ENCODE results near the gene SLC31A1.

The SLC31A1 gene

GRCh38 chr9:113311961-113312360 is 90.6 kb downstream of the SLC31A1 start:
- TF ChIP-seq POLR2AphosphoS5 (IDR thresholded peaks at IDR 0.05; ENCODE audit: low read depth, low read length) (no peak), POU2F2 (IDR thresholded peaks at IDR 0.05; ENCODE audit: low read depth, low read length) (no peak), SPI1 (IDR thresholded peaks at IDR 0.05; ENCODE audit: low read depth, low read length) (no peak), POLR2A (IDR thresholded peaks at IDR 0.05; ENCODE audit: low read depth, low read length) (no peak), TAF1 (IDR thresholded peaks at IDR 0.05; ENCODE audit: low read depth, low read length) (no peak), PAX5 (IDR thresholded peaks at IDR 0.05; ENCODE audit: insufficient read depth, low read length, severe bottlenecking) (no peak)
- FAIRE-seq (no peak), DNase-seq (ENCODE audit: insufficient read length, low spot score) (no peak)

GRCh38 chr9:113313261-113313660 is 91.9 kb downstream of the SLC31A1 start:
- DNase-seq (ENCODE audit: insufficient read length, low spot score) (no peak), FAIRE-seq (no peak)
- TF ChIP-seq TAF1 (IDR thresholded peaks at IDR 0.05; ENCODE audit: low read depth, low read length) (no peak), POLR2A (IDR thresholded peaks at IDR 0.05; ENCODE audit: low read depth, low read length) (no peak), SPI1 (IDR thresholded peaks at IDR 0.05; ENCODE audit: low read depth, low read length) (no peak), PAX5 (IDR thresholded peaks at IDR 0.05; ENCODE audit: insufficient read depth, low read length, severe bottlenecking) (no peak), POLR2AphosphoS5 (IDR thresholded peaks at IDR 0.05; ENCODE audit: low read depth, low read length) (no peak), POU2F2 (IDR thresholded peaks at IDR 0.05; ENCODE audit: low read depth, low read length) (no peak)

Data from GM12891 (cell line).